Smooth muscle cell (in vitro differentiated cells): ENCODE measurements around the gene ANKRD23. TPM values are rescaled to one million over a fixed set of nuclear protein-coding genes. Genes with fewer than 3 reads are reported as not detected.

Experiments
- DNase-seq: peaks from one replicate; lab custom pipeline; 2025; ENCODE audit not compliant: unreplicated experiment; lab: John Stamatoyannopoulos, UW
- H2AFZ ChIP-seq: fragments of 200-600 bp; sonication (generic); 2 replicates; pipeline ENCODE4 v1.6.0; 2016; ENCODE audit warnings: antibody characterized with exemption, low read depth, mild to moderate bottlenecking
- H3F3A ChIP-seq: fragments of 200-600 bp; sonication (generic); 2 replicates; pipeline ENCODE4 v1.6.0; 2017; ENCODE audit warnings: antibody characterized with exemption, low read depth
- H3K27ac ChIP-seq: fragments of 200-600 bp; sonication (generic); 2 replicates; pipeline ENCODE4 v1.5.1; 2016; ENCODE audit warnings: low read depth, mild to moderate bottlenecking
- H3K27me3 ChIP-seq: fragments of 200-600 bp; sonication (generic); 2 replicates; pipeline ENCODE4 v1.6.1; 2016; ENCODE audit warnings: low read depth, mild to moderate bottlenecking
- H3K36me3 ChIP-seq: fragments of 200-600 bp; sonication (generic); 2 replicates; pipeline ENCODE4 v1.5.1; 2016; ENCODE audit warnings: low read depth
- H3K4me1 ChIP-seq: fragments of 200-600 bp; sonication (generic); 2 replicates; pipeline ENCODE4 v1.5.1; 2016; ENCODE audit warnings: low read depth
- H3K4me2 ChIP-seq: fragments of 200-600 bp; sonication (generic); 2 replicates; pipeline ENCODE4 v1.6.0; 2016; ENCODE audit warnings: mild to moderate bottlenecking
- H3K4me3 ChIP-seq: fragments of 200-600 bp; sonication (generic); 2 replicates; pipeline ENCODE4 v1.5.1; 2016; ENCODE audit warnings: mild to moderate bottlenecking
- H3K79me2 ChIP-seq: fragments of 200-600 bp; sonication (generic); 2 replicates; pipeline ENCODE4 v1.6.0; 2016; ENCODE audit warnings: low read depth, mild to moderate bottlenecking
- H3K9ac ChIP-seq: fragments of 200-600 bp; sonication (generic); 2 replicates; pipeline ENCODE4 v1.6.0; 2016; ENCODE audit warnings: low read depth
- H3K9me3 ChIP-seq: fragments of 200-600 bp; sonication (generic); replicated peaks from 2 replicates; pipeline ENCODE4 v1.5.1; 2016; ENCODE audit warnings: low read depth
- H4K20me1 ChIP-seq: fragments of 200-600 bp; sonication (generic); 2 replicates; pipeline ENCODE4 v1.6.0; 2016; ENCODE audit warnings: low read depth
- CTCF ChIP-seq: fragments of 200-600 bp; sonication (generic); IDR thresholded peaks from 2 replicates; pipeline ENCODE4 v1.5.1; 2017; ENCODE audit warnings: borderline replicate concordance, mild to moderate bottlenecking, antibody characterized with exemption; ENCODE audit not compliant: insufficient read depth, poor library complexity, severe bottlenecking
- WGBS: methylation state at CpG from one replicate; pipeline ENCODE4 v1.1.7; 2016; ENCODE audit warnings: low lambda C conversion rate; 5-methylcytosine and 5-hydroxymethylcytosine counted together
- polyA plus RNA-seq: library from polyadenylated mRNA; unstranded; fragments of >200 nt; fragmentation: Nextera tagmentation; extraction: Ambion mirVana; gene quantifications from 2 replicates; pipeline ENCODE4 v1.2.1, GENCODE V29; 2016
- total RNA-seq: library from RNA; depleted of rRNA; stranded (reverse); fragments of >200 nt; gene quantifications from 2 replicates; pipeline ENCODE4 v1.2.3, GENCODE V29; 2014

Gene ANKRD23
- total and polyA plus RNA-seq, 2 experiments from 2014 or later, result 1.7 to 5.6 TPM

GRCh38 chr2:96826546-96827278 lies 17.1 kb downstream of the ANKRD23 start:
- DNase-seq, result no peak
- TF ChIP-seq CTCF, result no peak
- 96% methylated on average over 22 of the region's 22 CpGs for WGBS

GRCh38 chr2:96825057-96825456 lies 18.8 kb downstream of the ANKRD23 start:
- Histone ChIP-seq H3K36me3 (no peaks in the 10 kb centered on the region), H3K27ac (no peak overlapping the region), H3K79me2 (no peaks in the 10 kb centered on the region), H3F3A (no peaks in the 10 kb centered on the region), H2AFZ (no peak overlapping the region), H3K9ac (no peak overlapping the region), H4K20me1 (peaks cover 5% of the 10 kb centered on the region), H3K9me3 (no peaks in the 10 kb centered on the region), H3K4me1 (peaks cover 7% of the 10 kb centered on the region), H3K4me2 (no peak overlapping the region), H3K4me3 (no peak overlapping the region), H3K27me3 (no peaks in the 10 kb centered on the region)
- TF ChIP-seq CTCF, result no peak
- WGBS, result 97% methylated on average over 14 of the region's 14 CpGs
- DNase-seq, result no peak

More at GRCh38 chr2:96826546-96827278, 17.1 kb downstream of the ANKRD23 start:
- H3K79me2 ChIP-seq, result no peaks in the 10 kb centered on the region
- no peaks in the 10 kb centered on the region for H3F3A ChIP-seq
- no peaks in the 10 kb centered on the region for H4K20me1 ChIP-seq
- no peak overlapping the region for H3K9ac ChIP-seq
- H3K27ac ChIP-seq, result no peak overlapping the region
- H3K4me2 ChIP-seq, result no peak overlapping the region
- no peaks in the 10 kb centered on the region for H3K9me3 ChIP-seq
- H3K27me3 ChIP-seq, result no peaks in the 10 kb centered on the region
- H2AFZ ChIP-seq, result no peak overlapping the region
- H3K4me1 ChIP-seq, result no peaks in the 10 kb centered on the region
- no peaks in the 10 kb centered on the region for H3K36me3 ChIP-seq
- no peak overlapping the region for H3K4me3 ChIP-seq

GRCh38 chr2:96824079-96824870 lies 19.5 kb downstream of the ANKRD23 start:
- H3K9me3 ChIP-seq, result no peaks in the 10 kb centered on the region
- peaks cover 7% of the 10 kb centered on the region for H3K4me1 ChIP-seq
- H3K27ac ChIP-seq, result no peak overlapping the region
- H4K20me1 ChIP-seq, result peaks cover 5% of the 10 kb centered on the region
- no peaks in the 10 kb centered on the region for H3K36me3 ChIP-seq
- H3K79me2 ChIP-seq, result no peaks in the 10 kb centered on the region
- DNase-seq, result no peak
- no peak overlapping the region for H2AFZ ChIP-seq
- H3K9ac ChIP-seq, result no peak overlapping the region
- no peak overlapping the region for H3K4me2 ChIP-seq
- 75% methylated on average over 6 of the region's 6 CpGs for WGBS
- TF ChIP-seq CTCF, result no peak
- H3F3A ChIP-seq, result no peaks in the 10 kb centered on the region
- H3K27me3 ChIP-seq, result no peaks in the 10 kb centered on the region
- no peak overlapping the region for H3K4me3 ChIP-seq
